Measurements from ENCODE around the gene FBXO47.

- TF ChIP-seq EP300 (IDR thresholded peaks at IDR 0.05; ENCODE audit: low read length) = no peak
- TF ChIP-seq POLR2A (conservative IDR thresholded peaks at IDR 0.05) = no peak
- peak; percentile 77 to 95 (median 83) for TF ChIP-seq CTCF (IDR thresholded peaks at IDR 0.05 in 2 of 3, conservative IDR thresholded peaks at IDR 0.05 in 1 of 3; ENCODE audit: insufficient read depth in 2 of 3, low read depth in 1 of 3, low read length in 3 of 3)
- TF ChIP-seq USF2 (CRISPR knock-in tag; IDR thresholded peaks at IDR 0.05) = no peak
- no peak for TF ChIP-seq PHF8 (IDR thresholded peaks at IDR 0.05; ENCODE audit: borderline replicate concordance, low read length)
Measured at GRCh38 chr17:38982858-38983746, 15.9 kb upstream of the FBXO47 start.

Measured in K562 (cell line).